Lower lobe of right lung (tissue), 2 donors: ENCODE measurements around the gene OSBPL3. TPM values are rescaled to one million over a fixed set of nuclear protein-coding genes. Genes with fewer than 3 reads are reported as not detected.
A peak's percentile ranks its signal among the peaks of the same experiment; 100 is the strongest.

Source experiments
- ATAC-seq, 2 donors: fragments of 200-7000 bp; cut with Tn5 transposase; one replicate each; pipeline ENCODE4 v1.9.1; 2020 to 2022; ENCODE audit warnings: mild to moderate bottlenecking in 2 of 2, moderate library complexity in 2 of 2
- DNase-seq: peaks from one replicate; pipeline ENCODE4 v3.0.0-alpha.2; 2020
- H3K27ac ChIP-seq: fragments of 200-600 bp; one replicate; pipeline ENCODE4 v1.8.0; 2022
- H3K27me3 ChIP-seq: fragments of 200-600 bp; one replicate; pipeline ENCODE4 v1.8.0; 2022; ENCODE audit warnings: low read depth
- H3K36me3 ChIP-seq: fragments of 200-600 bp; one replicate; pipeline ENCODE4 v1.8.0; 2022; ENCODE audit warnings: mild to moderate bottlenecking
- H3K4me1 ChIP-seq: fragments of 200-600 bp; one replicate; pipeline ENCODE4 v1.8.0; 2022
- H3K4me3 ChIP-seq: fragments of 200-600 bp; one replicate; pipeline ENCODE4 v1.8.0; 2022; ENCODE audit warnings: mild to moderate bottlenecking
- H3K9me3 ChIP-seq: fragments of 200-600 bp; one replicate; pipeline ENCODE4 v1.8.0; 2022
- CTCF ChIP-seq: fragments of 200-600 bp; IDR thresholded peaks from one replicate; pipeline ENCODE4 v1.8.0; 2022; ENCODE audit warnings: antibody characterized with exemption, mild to moderate bottlenecking
- intact Hi-C: fragments of 100-400 bp; cut with DNase I; formaldehyde crosslinking; loops from one replicate; pipeline ENCODE4 v1.11.0; 2022
- total RNA-seq: library from RNA; stranded (reverse); fragmentation: NEBNext Ultra II Directional; extraction: Animal tissue kit (Norgen Biotek cat#: 25700); gene quantifications from one replicate; pipeline ENCODE4 v1.2.1, GENCODE V29; 2021
- donor health status: DM: no; HTN: yes; CAD: no; lungs with severe emphysema.

OSBPL3 gene
- total RNA-seq, 1 donor from 2014 or later: 24.9 TPM

GRCh38 chr7:24943096-24943948, 36.7 kb downstream of the OSBPL3 start:
- H3K36me3 ChIP-seq: no peaks in the 10 kb centered on the region
- DNase-seq (no peak), ATAC-seq (no peak)
- H3K27me3 ChIP-seq: no peaks in the 10 kb centered on the region
- H3K4me1 ChIP-seq: no peaks in the 10 kb centered on the region
- no peak overlapping the region for H3K4me3 ChIP-seq
- H3K9me3 ChIP-seq: no peaks in the 10 kb centered on the region
- no peak for TF ChIP-seq CTCF
- no peak overlapping the region for H3K27ac ChIP-seq
- intact Hi-C loops: no loop called here

GRCh38 chr7:24942226-24942625, 37.8 kb downstream of the OSBPL3 start:
- H3K36me3 ChIP-seq: no peaks in the 10 kb centered on the region
- ATAC-seq: peak in 1 of 2 donors; percentile 51
- no peaks in the 10 kb centered on the region for H3K4me1 ChIP-seq
- no peak overlapping the region for H3K4me3 ChIP-seq
- no peak overlapping the region for H3K27ac ChIP-seq
- DNase-seq: no peak
- TF ChIP-seq CTCF: no peak
- H3K27me3 ChIP-seq: no peaks in the 10 kb centered on the region
- intact Hi-C loops: no loop called here
- no peaks in the 10 kb centered on the region for H3K9me3 ChIP-seq

GRCh38 chr7:24939416-24939815, 40.6 kb downstream of the OSBPL3 start:
- Histone ChIP-seq H3K27ac (no peak overlapping the region), H3K9me3 (no peaks in the 10 kb centered on the region), H3K36me3 (no peaks in the 10 kb centered on the region), H3K27me3 (no peaks in the 10 kb centered on the region), H3K4me3 (no peak overlapping the region), H3K4me1 (no peaks in the 10 kb centered on the region)
- ATAC-seq (peak in 1 of 2 donors; percentile 33), DNase-seq (no peak)
- intact Hi-C loops: no loop called here
- TF ChIP-seq CTCF: no peak

- no peak overlapping the region for H3K27ac ChIP-seq
- no peaks in the 10 kb centered on the region for H3K27me3 ChIP-seq
- ATAC-seq (peak in 1 of 2 donors; percentile 21), DNase-seq (no peak)
- H3K4me1 ChIP-seq: no peaks in the 10 kb centered on the region
- H3K4me3 ChIP-seq: no peak overlapping the region
- H3K36me3 ChIP-seq: no peaks in the 10 kb centered on the region
- intact Hi-C loops: no loop called here
- H3K9me3 ChIP-seq: no peaks in the 10 kb centered on the region
- no peak for TF ChIP-seq CTCF
Measured at GRCh38 chr7:24936121-24936824, 43.7 kb downstream of the OSBPL3 start.

GRCh38 chr7:24933298-24933697, 46.7 kb downstream of the OSBPL3 start:
- no peaks in the 10 kb centered on the region for H3K36me3 ChIP-seq
- intact Hi-C loops: no loop called here
- H3K4me3 ChIP-seq: no peak overlapping the region
- no peaks in the 10 kb centered on the region for H3K27me3 ChIP-seq
- H3K27ac ChIP-seq: no peak overlapping the region
- DNase-seq: no peak
- no peaks in the 10 kb centered on the region for H3K9me3 ChIP-seq
- TF ChIP-seq CTCF: no peak
- no peaks in the 10 kb centered on the region for H3K4me1 ChIP-seq
- ATAC-seq: no peak
